Right ventricle myocardium superior (tissue), 1 donor: Measurements from ENCODE around the gene RASSF4. TPM values are rescaled to one million over a fixed set of nuclear protein-coding genes. Genes with fewer than 3 reads are reported as not detected.

Experiments
- ATAC-seq: fragments of 200-7000 bp; cut with Tn5 transposase; one replicate; pipeline ENCODE4 v1.9.1; 2020; ENCODE audit warnings: mild to moderate bottlenecking; ENCODE audit not compliant: poor library complexity
- DNase-seq: peaks from one replicate; pipeline ENCODE4 v3.0.0-alpha.2; 2020
- intact Hi-C: fragments of 100-400 bp; cut with DNase I; formaldehyde crosslinking; loops from one replicate; pipeline ENCODE4 v1.11.2; 2022
- total RNA-seq: library from RNA; stranded (reverse); fragmentation: NEBNext Ultra II Directional; extraction: Animal tissue kit (Norgen Biotek cat#: 25700); gene quantifications from one replicate; pipeline ENCODE4 v1.2.1, GENCODE V29; 2021
- donor health status: DM: no; HTN: yes; CAD: no; lungs with severe emphysema.

Gene RASSF4
- total RNA-seq, 1 donor from 2014 or later: 87.5 TPM

DNA sequence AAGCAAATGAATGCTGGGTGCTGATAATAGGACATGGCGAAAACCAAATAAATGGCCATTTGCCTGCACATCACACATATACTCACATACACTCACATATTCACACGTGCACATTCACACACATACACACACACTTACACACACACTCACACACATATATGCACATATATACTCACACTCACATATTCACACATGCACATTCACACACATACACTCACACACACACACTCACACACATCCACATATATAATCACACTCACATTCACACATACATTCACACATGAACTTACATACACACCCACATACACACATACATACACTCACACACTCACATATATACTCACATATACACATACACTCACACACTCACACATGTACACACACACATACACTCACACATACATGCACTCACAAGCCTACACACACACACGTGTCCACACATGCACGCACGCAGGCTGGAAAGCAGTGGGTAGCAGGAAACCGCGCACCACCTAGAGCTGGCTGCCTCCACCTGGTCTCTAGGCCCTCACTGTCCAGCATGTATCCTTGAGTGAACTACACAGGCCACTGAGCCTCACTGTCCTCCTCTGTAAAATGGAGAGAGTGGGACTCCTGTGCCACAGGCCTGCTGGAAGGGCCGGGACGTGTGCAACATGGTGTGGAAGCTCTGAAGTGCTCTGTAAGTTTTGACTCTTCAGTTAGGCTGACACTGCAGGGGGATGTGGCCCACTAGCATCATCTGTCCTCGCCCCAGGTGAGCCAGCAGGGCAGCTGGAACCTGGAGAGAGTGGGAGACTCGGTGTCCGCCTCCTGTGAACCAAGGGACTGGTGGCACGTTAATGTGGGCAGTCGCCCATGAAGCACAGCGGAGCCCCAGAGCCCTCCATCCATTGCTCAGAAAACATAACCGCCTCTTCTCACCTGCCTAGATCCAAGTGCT is 33.5 kb upstream of the RASSF4 start:
- DNase-seq: no peak
- no peak for ATAC-seq
- intact Hi-C loops: no loop called here

DNA sequence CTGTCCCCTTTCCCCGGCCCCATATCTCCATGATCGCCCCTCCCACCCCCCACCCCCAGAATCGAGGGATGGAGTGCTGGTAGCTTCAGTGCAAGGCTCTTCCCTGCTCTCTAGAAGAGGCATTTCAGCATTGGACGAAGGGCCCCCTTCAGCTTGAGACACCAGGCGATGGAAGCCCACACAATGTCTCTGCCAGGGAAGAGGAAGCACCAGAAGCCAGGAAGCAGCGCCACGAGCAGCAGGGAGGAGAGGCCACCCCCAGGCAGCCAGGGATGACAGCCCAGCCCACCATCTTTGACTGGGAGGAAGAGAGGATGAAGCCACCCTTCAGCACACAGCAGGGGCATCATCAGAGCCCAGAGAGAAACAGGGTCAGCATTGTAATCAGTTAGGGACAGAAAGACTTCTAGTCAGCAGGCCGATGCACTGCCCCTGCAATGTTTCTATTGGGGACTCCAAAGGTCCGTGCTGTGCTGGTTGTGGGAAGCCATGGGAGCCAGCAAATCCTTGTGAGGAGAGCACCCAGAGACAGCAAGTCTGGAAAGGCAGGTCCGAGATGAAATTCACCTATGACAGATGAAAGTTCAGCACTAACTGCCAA is 32.8 kb upstream of the RASSF4 start:
- no peak for DNase-seq
- ATAC-seq: no peak
- intact Hi-C loops: no loop called here

GRCh38 chr10:44927352-44927751 is 32.2 kb upstream of the RASSF4 start:
- peak; percentile 54 for DNase-seq
- peak; percentile 31 for ATAC-seq
- intact Hi-C loops: no loop called here

GRCh38 chr10:44928462-44928861 is 31.1 kb upstream of the RASSF4 start:
- ATAC-seq (no peak), DNase-seq (no peak)
- intact Hi-C loops: no loop called here

DNA sequence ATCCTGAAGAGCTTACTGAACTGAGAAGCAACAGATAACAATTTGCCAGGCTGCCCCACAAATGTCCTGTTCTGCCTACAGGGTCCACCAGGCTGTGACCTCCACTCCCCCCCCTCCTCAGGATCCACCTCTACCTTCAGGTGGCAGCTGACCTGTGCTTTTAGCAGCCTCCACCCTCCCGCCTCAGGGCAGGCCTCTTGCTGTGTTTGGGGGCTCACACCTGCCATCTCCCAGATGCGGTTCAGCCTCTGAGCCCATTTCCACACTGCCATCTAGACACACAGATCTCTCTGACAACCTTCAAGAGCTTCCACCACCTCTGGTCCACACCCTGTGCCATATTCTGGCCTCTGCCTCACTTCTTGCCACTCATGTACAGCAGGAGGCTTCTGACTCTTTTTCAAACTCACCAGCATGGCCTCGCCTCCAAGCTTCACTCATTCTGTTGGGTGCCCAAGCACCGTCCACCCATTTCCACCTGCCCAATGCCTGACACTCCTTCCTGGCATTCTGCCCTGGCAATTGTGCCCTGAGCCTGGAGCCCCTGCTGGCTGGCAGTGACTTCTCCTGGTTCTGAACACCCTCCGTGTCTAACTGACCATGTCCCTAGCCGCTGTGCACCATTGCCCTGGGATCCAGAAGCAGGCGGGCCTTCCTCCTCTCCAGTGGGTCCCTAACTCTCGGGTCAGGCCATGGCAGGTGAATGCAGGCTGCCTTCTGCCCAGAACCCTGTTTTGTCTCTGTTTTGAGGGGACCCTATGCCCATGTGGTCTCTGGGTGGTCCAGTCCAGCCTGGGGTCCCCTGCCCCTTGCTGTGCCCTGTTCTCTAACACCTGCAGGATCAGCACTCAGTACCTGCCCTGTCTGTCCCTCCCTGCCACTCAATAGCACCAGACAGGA is 30.0 kb upstream of the RASSF4 start:
- intact Hi-C loops: loop anchor here (5.0 kb wide), 2 partner anchors 43 to 63 kb away; no protein-coding TSS in a partner anchor
- no peak for DNase-seq
- no peak for ATAC-seq

GRCh38 chr10:44930904-44931620 is 28.5 kb upstream of the RASSF4 start:
- no peak for ATAC-seq

DNA sequence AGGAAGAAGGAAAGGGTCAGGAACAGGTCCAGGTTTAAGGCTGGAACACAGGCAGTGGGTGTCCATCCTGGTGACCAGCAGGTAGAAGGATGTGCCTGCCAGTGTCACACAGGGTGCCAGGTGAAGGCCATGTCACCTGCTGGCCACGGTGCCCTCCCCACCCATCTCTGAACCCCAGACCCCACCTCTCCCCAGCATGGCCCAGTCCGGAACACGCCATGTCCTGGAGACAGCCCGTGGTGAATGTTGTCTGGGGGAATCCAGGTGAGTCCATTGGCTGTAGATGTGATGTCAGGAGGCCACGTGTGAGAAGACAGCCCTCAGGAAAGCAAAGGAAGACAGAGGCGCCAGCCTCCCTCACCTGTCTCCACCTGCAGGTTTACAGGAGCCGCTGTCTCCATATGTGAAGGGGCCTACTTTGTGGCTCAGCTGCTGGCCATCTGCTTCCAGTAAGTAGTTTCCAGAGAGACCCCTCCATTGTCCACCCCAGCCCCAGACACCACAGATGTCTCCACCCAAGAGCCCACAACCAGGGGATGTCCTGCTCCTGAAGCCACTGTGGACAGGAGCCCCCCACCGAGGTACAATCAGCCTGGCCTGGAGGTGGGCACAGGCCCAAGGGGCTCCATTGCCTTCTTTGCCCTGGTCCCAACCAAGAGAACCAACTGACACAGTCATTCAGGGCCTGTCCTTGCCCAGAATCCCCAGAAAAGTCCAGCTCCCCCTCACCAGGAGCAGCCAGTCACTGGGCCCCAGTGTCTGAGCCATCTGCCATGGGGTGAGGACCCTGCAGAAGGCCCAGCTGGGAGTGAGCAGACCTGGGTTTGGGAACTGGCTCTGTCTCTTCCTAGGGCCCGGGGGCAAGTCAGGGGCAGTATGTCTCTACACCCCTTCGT is 27.7 kb upstream of the RASSF4 start:
- intact Hi-C loops: loop anchor here (5.0 kb wide), 2 partner anchors 40 to 60 kb away; no protein-coding TSS in a partner anchor
- DNase-seq: no peak

More at GRCh38 chr10:44930904-44931620, 28.5 kb upstream of the RASSF4 start:
- intact Hi-C loops: loop anchor here (5.0 kb wide), 2 partner anchors 41 to 61 kb away; no protein-coding TSS in a partner anchor
- DNase-seq: no peak

GRCh38 chr10:44932517-44933450 is 26.8 kb upstream of the RASSF4 start:
- intact Hi-C loops: loop anchor here (5.0 kb wide), 2 partner anchors 40 to 60 kb away; no protein-coding TSS in a partner anchor
- DNase-seq: peak; percentile 97
- peak; percentile 91 for ATAC-seq

More for the DNA sequence above, 27.7 kb upstream of the RASSF4 start:
- no peak for ATAC-seq

- ATAC-seq (no peak), DNase-seq (no peak)
- intact Hi-C loops: loop anchor here (5.0 kb wide), 2 partner anchors 39 to 59 kb away; no protein-coding TSS in a partner anchor
These were observed 25.9 kb upstream of the RASSF4 start for GRCh38 chr10:44933451-44934321.

DNA sequence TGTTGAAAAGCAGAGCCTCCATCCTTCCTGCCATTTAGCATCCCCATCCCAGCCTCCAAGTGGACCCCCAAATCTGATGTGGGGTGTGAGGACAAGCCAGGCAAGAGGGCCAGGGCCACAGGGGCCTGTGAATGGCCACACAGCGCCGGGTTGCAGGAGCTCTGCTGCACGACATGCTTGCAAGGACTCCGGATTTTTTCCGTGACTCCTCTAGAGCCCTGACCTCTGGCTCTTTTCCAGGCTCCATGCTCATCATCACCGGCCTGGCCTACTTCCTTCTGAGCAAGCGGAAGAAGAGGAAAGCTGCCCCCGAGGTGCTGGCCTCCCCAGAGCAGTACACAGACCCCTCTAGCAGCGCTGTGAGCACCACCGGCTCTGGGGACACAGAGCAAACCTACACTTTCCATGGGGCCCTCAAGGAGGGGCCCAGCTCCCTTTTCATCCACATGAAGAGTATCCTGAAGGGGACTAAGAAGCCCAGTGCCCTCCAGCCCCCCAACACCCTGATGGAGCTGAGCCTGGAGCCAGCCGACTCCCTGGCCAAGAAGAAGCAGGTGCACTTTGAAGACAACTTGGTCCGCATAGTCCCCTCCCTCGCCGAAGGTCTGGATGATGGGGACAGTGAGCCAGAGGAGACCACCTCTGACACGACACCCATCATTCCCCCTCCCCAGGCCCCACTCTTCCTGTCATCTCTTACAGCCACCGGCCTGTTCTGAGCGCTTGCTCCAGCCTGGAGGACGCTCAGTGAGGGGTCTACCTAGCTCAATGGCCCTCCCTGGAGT is 25.0 kb upstream of the RASSF4 start:
- DNase-seq (peak; percentile 65), ATAC-seq (peak; percentile 1)
- intact Hi-C loops: loop anchor here (5.0 kb wide), 2 partner anchors 38 to 58 kb away; no protein-coding TSS in a partner anchor

DNA sequence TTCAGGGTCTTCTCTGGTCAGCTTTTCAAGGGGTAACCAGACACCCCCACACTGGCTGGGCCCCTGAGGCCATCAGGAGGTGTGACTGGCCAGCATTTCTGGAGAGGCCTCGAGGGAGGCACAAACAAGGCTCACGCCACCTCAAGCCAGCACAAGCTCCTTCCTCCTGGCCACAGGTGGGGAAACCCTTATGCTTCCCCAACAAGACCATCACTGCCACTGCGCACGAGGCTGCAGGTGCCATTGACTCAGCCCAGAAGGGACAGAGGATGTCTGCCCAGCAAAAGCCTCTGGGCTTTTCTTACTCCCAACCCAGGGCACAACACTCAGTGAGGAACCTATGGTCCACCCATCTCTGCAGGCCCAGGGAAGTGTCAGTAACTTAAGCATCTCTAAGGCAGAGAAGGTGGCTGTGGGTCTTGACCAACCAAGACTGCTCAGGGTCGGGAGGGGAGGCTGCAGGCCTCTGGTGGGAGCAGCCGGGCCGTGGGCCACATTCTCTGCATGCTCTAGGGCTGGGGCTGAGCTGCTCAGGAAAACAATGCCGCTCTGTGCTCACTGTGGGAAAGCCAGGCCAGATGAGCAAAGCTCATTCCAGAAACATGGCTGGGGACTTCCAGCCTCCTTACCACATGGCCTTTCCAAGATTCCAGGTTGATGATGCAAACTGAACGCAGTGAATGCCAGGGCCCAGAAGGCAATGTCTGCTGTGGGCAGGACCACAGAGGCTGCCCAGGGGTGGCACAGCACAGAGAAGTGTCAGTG is 24.2 kb upstream of the RASSF4 start:
- intact Hi-C loops: no loop called here
- DNase-seq: peak; percentile 84
- ATAC-seq: peak; percentile 75

- ATAC-seq: no peak
- no peak for DNase-seq
- intact Hi-C loops: no loop called here
These were observed 23.7 kb upstream of the RASSF4 start for GRCh38 chr10:44935966-44936295.

GRCh38 chr10:44936314-44936975 is 23.2 kb upstream of the RASSF4 start:
- ATAC-seq (no peak), DNase-seq (no peak)
- intact Hi-C loops: no loop called here
